HG03342 (cell line): ENCODE results near the gene ATF6B.
"Not testable (repeated sequence)": the region's sequence is repeated elsewhere in the genome, so short reads cannot be mapped to it uniquely, and the experiment has no call there.

ENCODE experiments used
- ATAC-seq: cut with Tn5 transposase; IDR thresholded peaks from one replicate; pipeline ENCODE4 v1.9.1; 2021; ENCODE audit warnings: mild to moderate bottlenecking, moderate library complexity; ENCODE audit not compliant: unreplicated experiment

Gene ATF6B

DNA sequence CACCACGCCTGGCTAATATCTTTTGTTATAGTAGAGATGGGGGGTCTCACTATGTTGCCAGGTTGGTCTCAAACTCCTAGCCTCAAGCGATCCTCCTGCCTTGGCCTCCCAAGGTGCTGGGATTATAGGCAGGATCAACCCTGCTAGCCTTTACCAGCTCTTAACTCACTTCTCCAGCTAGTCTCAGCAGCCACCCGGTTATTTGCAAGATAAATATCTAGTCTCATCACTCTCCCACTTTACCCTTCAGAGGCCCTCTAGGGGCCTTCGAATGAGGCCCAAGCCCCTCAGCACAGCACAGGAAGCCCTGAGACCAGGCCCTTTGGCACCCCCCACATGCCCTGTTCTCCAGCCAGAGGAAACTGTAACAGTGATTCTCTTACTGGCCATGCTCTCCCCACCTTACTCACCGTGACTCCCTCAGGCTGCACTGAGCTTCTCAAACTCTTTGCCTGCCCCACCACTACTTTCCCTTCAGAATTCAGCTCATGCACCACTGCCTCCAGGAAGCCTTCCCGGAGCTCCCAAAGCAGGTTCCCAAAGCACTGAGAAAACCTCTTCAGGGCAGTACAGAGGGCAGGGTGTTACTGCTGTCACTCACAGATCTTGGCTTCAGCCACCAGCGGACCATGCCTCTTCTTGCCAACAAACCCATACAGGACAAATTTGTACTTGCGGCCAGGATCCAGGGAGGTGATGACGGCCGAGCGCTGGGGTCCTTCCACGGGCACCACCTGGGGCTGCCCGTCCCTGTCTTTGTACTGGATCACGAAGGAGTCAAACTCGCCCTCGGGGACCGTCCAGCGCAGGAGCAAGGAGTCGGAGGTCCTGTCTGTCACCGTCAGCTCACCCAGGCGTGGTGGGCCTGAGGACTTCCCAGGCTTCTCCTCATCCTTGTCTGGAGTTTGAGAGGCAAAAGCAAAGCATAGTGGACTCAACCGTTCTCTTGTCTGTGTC is 44.0 kb downstream of the ATF6B start:
- ATAC-seq = no peak

DNA sequence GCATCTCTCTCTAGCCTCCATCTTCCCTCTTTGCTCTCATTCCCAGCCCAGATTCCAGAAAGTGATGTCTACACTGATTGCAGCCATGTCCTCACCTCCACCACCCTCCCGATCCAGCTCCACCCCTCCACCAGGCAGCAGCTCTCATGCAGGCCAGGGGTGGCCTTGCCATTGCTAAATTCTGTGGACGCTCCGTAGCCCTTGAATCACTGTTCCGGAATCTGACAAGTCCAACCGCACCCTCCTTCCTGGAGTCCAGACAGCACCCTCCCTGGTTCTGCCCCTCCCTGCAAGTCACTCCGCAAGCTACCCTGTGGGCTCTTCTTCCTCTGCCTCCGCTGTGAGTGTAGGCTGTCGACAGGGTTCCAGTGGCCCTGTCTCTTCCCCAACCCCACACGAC is 45.1 kb downstream of the ATF6B start:
- no peak for ATAC-seq

DNA sequence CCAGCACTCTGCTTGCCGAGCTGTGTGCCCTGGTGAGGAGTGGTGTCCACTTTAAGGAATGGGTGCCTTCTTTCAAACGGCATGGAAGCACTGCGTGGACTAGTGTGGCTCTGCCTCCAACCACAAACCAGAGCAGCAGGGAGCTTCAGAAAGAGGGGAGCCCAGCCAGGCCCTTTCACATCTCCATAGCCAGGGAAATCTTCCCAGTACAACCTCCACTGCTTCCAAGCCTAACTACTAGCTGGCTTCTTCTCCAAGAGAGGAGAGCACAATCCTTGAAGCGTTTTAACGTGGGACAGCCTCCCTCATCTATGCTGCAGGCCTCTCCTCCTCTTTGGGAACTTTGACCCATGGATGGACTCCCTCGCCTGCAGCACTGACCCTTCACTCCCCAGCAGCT is 45.6 kb downstream of the ATF6B start:
- ATAC-seq = no peak

DNA sequence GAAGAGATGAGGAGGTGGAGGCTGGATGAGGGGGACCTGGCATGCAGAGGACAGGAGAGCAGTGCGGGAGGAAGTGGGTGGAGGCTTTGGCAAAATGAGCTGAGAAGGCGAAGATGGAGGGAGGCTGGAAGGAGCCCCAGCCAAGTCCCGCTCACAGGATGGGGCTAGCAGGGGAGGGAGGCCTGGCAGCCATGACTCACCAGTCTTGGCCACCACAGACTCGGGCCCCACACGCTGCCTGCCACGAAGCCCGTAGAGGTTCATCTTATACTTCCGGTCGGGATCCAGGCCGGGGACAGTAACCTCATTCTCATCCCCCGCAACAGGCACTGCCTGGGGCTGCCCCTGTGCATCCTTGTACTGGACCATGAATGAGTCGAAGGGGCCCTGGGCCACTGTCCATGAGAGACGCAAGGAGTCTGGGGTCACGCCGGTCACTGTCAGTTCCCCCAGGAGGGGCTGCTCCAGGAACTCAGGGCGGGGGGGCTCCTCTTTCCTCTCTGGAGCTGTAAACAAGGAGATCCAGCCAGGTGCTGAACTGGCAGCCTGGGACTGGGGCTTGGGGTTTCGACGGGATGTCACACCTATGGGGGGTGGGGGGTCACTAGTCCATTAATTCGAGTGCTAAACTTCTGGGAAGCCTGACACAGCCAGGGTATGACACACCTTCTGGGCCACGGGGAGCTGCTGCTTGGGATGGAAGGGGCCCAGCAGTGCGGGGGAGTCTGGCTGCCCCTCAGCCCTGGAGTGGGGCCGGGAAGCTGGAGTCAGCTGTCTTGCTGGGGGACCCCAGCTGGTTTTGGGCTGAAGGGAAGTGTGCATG is 46.7 kb downstream of the ATF6B start:
- ATAC-seq = no peak

DNA sequence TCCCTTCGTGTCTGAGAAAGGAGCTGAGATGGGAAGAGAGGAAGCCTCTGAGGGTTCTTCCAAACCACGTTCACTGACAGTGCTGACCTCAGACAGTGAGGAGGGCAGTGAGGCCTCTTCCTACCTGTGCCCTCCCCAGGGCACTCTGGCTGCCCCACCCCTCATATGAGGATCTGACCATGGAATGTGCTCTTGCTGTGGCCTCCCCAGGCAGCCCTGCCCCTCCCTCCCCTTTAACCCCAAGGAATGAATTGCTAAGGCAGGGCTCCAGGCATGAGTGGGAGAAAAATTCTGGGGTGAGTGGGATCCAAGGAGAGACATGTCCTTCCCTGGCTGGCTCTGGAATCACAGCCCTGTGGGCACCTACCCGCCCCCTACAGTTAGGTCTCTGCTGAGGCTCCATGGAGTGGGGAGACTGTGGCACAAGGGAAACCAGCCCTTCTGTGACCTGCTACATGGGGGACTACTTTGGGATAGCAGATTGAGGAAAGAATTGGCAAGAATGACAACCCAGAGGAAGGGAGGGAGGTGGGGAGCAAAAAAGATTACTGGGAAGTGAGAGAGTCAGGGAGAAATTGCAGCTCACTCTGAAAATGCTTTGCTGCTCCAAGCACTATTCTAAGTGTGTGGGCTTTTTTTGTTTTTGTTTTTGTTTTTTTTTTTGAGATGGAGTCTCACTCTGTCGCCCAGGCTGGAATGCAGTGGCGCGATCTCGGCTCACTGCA is 48.3 kb downstream of the ATF6B start:
- no peak for ATAC-seq

DNA sequence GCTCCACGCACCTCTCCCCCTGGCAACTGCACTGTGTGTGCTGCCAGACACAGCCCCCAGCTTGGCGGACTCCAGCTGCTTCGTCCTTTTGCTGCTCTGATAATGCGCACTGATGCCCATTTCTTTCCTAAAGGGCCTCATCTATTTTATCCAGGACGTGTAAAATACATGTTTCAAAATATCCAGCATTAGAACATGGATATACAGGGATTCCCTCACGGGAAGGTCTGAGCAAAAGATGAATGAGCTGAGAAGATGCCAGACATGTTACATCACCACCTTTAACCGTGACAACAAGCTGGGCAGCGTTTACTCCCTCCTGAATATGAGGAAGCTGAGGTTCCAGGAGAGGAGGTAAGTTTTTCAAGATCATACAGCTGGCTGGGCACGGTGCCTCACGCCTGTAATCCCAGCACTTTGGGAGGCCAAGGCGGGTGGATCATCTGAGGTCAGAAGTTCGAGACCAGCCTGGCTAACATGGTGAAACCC is 51.7 kb downstream of the ATF6B start:
- ATAC-seq = no peak

DNA sequence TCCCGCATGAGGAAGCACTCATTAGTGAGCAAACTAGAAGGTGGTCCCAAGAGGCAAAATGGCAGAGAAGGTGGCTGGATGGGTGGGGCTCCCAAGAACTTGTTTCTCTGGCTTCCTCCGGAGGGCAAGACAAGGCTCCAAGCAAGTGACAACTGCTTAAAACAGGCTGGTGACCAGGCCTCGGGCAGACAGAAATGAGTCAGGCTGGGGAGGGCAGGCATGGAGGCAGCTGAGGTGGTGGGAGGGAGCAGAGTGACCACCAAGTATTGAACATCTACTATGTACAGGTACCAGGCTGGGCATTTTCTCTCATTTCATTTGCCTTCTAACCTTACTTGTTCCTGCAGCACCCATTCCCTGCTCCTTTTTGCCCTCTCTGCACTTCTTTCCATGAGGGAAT is 52.3 kb downstream of the ATF6B start:
- no peak for ATAC-seq

DNA sequence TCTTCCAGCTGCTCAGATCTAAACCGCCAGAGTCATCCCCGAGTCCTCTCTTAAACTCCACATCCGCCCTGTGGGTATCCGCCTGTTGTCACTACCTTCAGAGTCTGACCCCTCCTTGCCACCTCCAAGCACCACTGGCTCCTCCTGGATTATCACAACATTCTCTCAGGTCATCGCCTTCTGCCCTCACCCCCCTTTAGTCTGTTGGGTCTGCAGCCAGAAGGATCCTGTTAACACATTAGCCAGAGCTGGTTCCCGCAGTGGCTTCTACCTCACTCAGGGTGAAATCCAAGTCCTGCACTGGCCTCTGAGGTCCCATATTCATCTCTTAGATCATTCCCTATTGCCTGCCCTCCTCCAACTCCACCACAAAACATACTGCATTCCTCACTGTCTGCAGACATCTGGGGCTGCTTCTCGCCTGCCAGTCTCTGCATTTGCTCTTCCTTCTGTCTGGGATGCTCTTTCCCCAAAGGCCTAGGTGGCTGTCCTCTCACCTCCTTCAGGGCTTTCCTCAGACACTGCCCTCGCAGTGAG is 53.0 kb downstream of the ATF6B start:
- ATAC-seq = no peak

DNA sequence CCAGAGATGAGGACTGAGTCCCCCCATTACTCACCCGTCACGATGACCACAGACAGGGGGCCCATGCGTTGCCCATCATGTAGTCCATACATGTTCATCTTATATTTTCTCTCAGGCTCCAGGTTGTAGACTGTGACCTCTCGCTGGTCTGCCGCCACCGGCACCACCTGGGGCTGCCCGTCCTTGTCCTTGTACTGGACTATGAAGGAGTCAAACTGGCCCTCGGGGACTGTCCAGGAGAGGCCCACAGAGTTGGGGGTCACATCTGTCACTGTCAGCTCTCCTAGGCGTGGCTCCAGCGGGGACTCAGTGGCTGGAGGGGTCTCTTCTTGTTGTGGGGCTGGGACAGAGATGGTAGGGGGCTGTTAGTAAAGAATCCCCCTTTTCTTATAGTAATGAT is 54.4 kb downstream of the ATF6B start:
- ATAC-seq = no peak

DNA sequence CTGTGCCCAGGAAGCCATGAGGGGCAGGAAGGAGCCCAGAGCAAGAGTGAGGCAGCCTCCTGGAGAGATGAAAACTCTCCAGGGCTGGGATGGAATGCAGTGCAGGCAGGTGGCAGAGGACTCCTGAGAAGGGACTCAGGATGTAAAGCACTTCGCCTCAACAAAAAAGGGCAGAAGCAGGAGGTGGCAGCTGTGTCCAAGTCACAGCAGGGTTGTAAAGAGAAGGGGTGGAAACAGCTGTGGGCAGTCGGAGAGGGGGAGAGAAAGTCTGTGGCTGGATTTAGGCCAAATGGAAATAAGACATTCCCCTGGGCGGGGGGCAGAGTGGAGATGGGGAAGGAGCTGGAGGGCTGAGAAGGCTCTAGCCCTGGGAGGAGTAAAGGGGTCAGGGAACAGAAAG is 54.9 kb downstream of the ATF6B start:
- no peak for ATAC-seq

DNA sequence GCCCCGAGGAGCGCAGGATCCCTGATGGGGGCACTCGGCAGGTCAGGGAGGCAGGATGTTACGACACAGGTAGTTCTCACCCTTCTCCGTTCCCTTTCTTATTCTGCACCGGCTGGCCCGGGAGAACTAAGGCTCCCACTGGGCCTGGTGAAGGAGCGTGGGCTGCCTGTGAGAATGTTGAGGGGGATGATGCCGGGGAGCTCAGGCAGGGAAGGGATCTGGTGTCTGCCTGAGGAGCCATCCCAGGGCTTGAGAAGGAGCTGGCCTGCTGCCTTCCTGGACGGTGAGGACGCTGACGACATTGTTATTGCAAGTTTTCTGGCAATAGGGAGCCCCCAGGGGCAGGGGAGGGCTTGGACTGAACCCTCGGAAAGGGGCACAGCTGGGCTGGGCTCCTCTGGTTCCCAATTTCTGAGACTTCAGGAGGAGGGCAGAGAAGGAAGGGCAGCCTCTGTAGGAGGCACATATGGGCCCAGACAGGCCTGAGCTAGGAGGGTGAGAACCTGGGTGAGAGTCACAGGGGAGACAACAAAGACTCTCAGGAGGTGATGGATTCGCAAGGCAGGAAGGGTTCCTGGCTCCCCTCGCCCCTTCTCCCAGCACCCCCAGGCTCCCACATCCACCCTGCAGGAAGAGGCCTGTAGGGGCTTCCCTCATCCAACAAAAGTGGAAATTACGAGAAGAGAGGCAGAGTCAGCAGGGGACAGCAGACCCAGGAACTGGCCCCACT is 57.1 kb downstream of the ATF6B start:
- ATAC-seq = no peak

DNA sequence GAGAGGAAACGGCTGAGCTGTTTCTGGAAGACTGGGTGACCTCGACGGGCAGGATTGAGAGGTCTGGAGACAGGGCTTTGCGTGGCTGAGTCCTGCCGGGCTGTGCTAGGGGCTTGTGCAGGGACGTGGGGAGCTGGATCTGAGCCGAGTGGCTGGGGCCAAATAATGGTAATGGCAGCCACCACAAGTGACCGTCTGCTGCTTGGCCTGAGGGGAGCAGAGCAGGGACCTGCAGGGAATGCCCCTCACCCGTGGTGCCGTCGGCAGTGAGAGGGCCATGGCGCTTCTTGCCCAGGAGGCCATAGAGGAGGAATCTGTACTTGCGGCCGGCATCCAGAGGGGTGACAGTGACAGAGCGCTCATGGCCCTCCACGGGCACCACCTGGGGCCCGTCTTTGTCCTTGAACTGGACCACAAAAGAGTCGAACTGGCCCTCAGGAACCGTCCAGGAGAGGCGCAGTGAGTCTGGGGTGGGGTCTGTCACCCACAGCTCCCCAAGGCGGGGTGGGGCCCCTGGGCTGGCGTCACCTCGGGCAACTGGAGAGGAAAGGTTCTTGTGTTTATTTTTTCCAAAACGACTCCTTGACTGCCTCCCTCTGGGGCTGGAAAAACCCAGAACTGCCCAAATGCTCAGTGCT is 58.0 kb downstream of the ATF6B start:
- ATAC-seq = no peak

DNA sequence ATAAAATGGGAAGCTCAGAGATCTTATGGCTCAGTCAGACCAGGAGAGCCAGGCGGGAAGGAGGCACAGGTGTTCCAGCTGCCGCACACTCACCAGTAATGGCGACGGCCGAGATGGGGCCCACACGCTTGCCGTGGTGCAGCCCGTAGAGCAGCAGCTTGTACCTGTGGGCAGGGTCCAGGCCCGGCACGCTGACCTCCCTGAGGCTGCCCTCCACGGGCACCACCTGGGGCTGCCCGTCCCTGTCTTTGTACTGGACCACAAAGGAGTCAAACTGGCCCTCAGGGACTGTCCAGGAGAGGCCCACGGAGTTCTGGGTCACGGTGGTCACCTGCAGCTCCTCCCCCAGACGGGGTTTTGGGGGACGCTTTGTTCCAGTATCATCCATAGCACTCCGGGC is 58.6 kb downstream of the ATF6B start:
- ATAC-seq = no peak

DNA sequence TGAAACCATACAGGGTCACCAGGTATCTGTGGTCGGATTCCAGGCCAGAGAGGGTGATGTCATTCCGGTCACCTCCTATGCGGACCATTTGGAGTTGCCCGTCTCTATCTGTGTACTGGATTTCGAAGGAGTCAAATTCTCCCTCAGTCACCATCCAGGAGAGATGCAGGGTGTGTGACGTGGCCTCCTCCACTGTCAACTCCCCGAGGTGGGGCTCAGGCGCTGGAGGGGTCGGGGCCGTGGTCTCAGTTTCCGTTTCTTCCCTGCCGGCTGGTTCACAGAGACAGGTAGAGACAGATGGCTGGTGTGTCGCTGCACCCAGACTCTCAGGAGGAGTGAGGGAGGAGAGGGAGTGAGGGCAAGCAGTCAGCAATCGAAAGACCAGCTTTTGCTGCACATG is 59.2 kb downstream of the ATF6B start:
- ATAC-seq = no peak

DNA sequence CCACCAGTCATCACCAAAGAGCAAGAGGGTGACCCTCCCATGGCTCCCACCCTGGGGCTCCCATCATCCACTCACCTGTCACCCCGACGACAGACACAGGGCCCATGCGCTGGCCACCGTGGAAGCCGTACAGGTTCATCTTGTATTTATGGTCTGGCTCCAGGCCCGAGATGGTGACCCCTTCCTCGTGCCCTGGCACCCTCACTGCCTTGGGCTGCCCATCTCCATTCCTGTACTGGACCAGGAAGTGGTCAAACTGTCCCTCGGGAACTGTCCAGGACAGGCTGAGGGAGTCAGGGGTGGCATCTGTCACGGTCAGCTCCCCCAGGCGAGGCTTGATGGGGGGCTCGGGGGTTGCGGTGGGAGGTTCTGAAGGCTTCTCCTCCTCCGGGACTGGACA is 59.7 kb downstream of the ATF6B start:
- not testable (repeated sequence) for ATAC-seq

DNA sequence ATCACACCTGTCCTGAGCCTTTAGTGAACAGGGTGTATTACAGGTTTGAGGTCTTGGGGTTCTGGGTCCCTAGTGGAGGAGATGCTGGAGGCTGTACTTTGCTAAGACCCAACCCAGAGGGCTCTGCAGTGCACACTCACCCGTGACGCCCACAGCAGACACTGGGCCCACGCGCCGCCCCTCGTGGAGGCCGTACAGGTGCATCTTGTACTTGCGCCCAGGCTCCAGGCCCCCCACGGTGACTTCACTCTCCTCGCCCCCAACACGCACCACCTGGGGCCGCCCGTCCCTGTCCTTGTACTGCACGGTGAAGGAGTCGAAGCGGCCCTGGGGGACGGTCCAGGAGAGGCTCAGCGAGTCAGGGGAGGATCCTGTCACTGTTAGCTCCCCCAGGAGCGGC is 60.5 kb downstream of the ATF6B start:
- not testable (repeated sequence) for ATAC-seq
